ENCODE results near the gene DOLPP1. TPM values are rescaled to one million over a fixed set of nuclear protein-coding genes. Genes with fewer than 3 reads are reported as not detected.

The DOLPP1 gene
- total RNA-seq, 1 donor from 2014 or later = 44.2 TPM

- Mint-ChIP-seq H3K9me3 (ENCODE audit: unreplicated experiment) (peaks cover 3% of the 10 kb centered on the region), H3K27ac (ENCODE audit: unreplicated experiment) (peak overlapping the region; percentile 55), H3K27me3 (ENCODE audit: unreplicated experiment) (no peaks in the 10 kb centered on the region), H3K36me3 (ENCODE audit: unreplicated experiment) (no peaks in the 10 kb centered on the region), H3K4me1 (ENCODE audit: low read depth, unreplicated experiment) (no peaks in the 10 kb centered on the region), H3K4me3 (ENCODE audit: unreplicated experiment) (peak overlapping the region; percentile 52)
- no peak for TF ChIP-seq CTCF (IDR thresholded peaks at IDR 0.05; ENCODE audit: partially characterized antibody, unreplicated experiment)
- DNase-seq = no peak
Measured at GRCh38 chr9:129075996-129076639, 4.8 kb upstream of the DOLPP1 start.

GRCh38 chr9:129076640-129077037 lies 4.3 kb upstream of the DOLPP1 start:
- H3K36me3 Mint-ChIP-seq (ENCODE audit: unreplicated experiment) = no peaks in the 10 kb centered on the region
- peaks cover 3% of the 10 kb centered on the region for H3K9me3 Mint-ChIP-seq (ENCODE audit: unreplicated experiment)
- no peaks in the 10 kb centered on the region for H3K4me1 Mint-ChIP-seq (ENCODE audit: low read depth, unreplicated experiment)
- no peaks in the 10 kb centered on the region for H3K27me3 Mint-ChIP-seq (ENCODE audit: unreplicated experiment)
- TF ChIP-seq CTCF (IDR thresholded peaks at IDR 0.05; ENCODE audit: partially characterized antibody, unreplicated experiment) = no peak
- DNase-seq = no peak
- H3K27ac Mint-ChIP-seq (ENCODE audit: unreplicated experiment) = no peak overlapping the region
- H3K4me3 Mint-ChIP-seq (ENCODE audit: unreplicated experiment) = no peak overlapping the region

GRCh38 chr9:129077236-129077635 lies 3.7 kb upstream of the DOLPP1 start:
- H3K36me3 Mint-ChIP-seq (ENCODE audit: unreplicated experiment) = no peaks in the 10 kb centered on the region
- no peak for TF ChIP-seq CTCF (IDR thresholded peaks at IDR 0.05; ENCODE audit: partially characterized antibody, unreplicated experiment)
- peaks cover 3% of the 10 kb centered on the region for H3K9me3 Mint-ChIP-seq (ENCODE audit: unreplicated experiment)
- no peak overlapping the region for H3K27ac Mint-ChIP-seq (ENCODE audit: unreplicated experiment)
- no peaks in the 10 kb centered on the region for H3K4me1 Mint-ChIP-seq (ENCODE audit: low read depth, unreplicated experiment)
- no peaks in the 10 kb centered on the region for H3K27me3 Mint-ChIP-seq (ENCODE audit: unreplicated experiment)
- DNase-seq = no peak
- no peak overlapping the region for H3K4me3 Mint-ChIP-seq (ENCODE audit: unreplicated experiment)

GRCh38 chr9:129078691-129079503 lies 2.0 kb upstream of the DOLPP1 start:
- H3K4me3 Mint-ChIP-seq (ENCODE audit: unreplicated experiment) = peak overlapping the region; percentile 57
- peaks cover 3% of the 10 kb centered on the region for H3K9me3 Mint-ChIP-seq (ENCODE audit: unreplicated experiment)
- H3K27ac Mint-ChIP-seq (ENCODE audit: unreplicated experiment) = no peak overlapping the region

More at GRCh38 chr9:129078691-129079503, 2.0 kb upstream of the DOLPP1 start:
- no peak for DNase-seq
- Mint-ChIP-seq H3K4me1 (ENCODE audit: low read depth, unreplicated experiment) (peaks cover 5% of the 10 kb centered on the region), H3K36me3 (ENCODE audit: unreplicated experiment) (no peaks in the 10 kb centered on the region), H3K27me3 (ENCODE audit: unreplicated experiment) (no peaks in the 10 kb centered on the region)
- no peak for TF ChIP-seq CTCF (IDR thresholded peaks at IDR 0.05; ENCODE audit: partially characterized antibody, unreplicated experiment)

Data from glutamatergic neuron (in vitro differentiated cells).